GM12865 (cell line): ENCODE results near the gene NUP93.
"Not testable (repeated sequence)": the region's sequence is repeated elsewhere in the genome, so short reads cannot be mapped to it uniquely, and the experiment has no call there.

ENCODE experiments used
- DNase-seq: peaks from one replicate; pipeline ENCODE4 v3.0.0; 2010; ENCODE audit warnings: low read depth
- H3K4me3 ChIP-seq: 2 replicates; pipeline ENCODE4 v1.5.1; 2011; ENCODE audit warnings: mild to moderate bottlenecking, low read depth, low read length, control low read depth
- CTCF ChIP-seq: IDR thresholded peaks from 2 replicates; pipeline ENCODE4 v1.5.1; 2011; ENCODE audit warnings: low read length, control low read depth, low read depth, inconsistent platforms; ENCODE audit not compliant: insufficient read depth; ENCODE audit errors: missing control alignments

NUP93 gene

DNA sequence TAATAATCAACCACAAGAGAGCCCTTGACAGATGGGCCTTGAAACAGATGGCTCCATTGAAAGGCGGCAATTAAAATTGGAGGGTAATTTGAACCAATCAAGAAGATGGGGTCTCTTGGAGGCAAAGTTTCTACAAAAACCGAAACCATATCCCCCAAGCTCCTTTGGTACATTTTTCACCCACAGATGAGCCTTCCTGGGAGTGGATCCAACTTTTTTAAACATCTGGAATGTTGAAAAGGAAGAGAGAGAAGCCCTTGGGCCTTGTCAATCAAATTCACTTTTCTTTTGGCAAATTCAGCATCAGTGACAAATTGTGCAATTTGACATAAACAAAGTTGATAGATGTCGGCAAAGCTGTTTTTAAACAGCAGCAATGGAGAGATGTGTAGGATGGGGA lies 13.2 kb upstream of the NUP93 start:
- no peak for DNase-seq
- TF ChIP-seq CTCF: no peak
- H3K4me3 ChIP-seq: no peak overlapping the region

DNA sequence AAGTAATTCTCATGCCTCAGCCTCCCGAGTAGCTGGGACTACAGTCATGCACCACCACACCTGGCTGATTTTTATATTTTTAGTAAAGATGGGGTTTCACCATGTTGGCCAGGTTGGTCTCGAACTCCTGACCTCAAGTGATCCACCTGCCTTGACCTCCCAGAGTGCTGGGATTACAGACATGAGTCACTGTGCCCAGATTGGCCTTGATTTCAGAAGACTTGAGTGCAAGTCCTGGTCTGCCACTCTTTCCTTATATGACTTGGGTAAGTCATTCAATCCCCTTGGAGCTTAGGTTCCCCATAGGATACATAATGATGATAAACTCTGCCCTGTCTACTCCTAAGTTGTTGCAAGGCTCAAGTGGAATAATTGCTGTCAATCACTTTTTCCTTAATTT lies 12.4 kb upstream of the NUP93 start:
- not testable (repeated sequence) for H3K4me3 ChIP-seq, DNase-seq

DNA sequence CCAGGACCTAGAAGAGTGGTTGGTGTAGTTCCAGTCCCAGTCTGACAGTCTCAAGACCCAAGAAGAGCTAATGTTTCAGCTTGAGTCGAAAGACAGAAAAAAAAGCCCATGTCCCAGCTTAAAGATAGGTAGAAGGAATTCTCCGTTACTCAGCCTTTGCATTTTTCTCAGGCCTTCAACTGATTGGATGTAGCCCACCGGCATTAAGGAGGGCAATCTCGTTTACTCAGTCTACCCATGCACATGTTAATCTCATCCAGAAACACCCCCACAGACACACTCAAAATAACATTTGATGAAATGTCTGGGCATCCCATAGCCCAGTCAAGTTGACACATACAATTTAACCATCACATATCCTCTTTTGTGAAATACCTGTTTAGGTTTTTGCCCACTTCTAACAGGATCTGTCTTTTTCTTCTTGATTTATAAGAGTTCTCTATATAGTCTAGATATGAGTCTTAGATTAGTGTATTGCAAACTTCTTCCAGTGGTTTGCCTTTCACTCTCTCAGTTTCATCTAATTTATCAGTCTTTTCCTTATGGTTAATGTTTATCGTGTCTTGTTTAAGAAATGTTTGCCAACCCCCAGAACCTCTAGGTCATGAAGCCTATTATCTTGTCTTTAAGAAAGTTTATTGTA lies 7.6 kb upstream of the NUP93 start:
- no peak for TF ChIP-seq CTCF
- DNase-seq: no peak
- no peak overlapping the region for H3K4me3 ChIP-seq

GRCh38 chr16:56724191-56724590 lies 5.7 kb upstream of the NUP93 start:
- no peak overlapping the region for H3K4me3 ChIP-seq
- TF ChIP-seq CTCF: no peak
- DNase-seq: no peak

- H3K4me3 ChIP-seq: no peak overlapping the region
- no peak for DNase-seq
Measured at GRCh38 chr16:56726283-56726682, 3.6 kb upstream of the NUP93 start.

GRCh38 chr16:56726926-56727325 lies 3.0 kb upstream of the NUP93 start:
- no peak for TF ChIP-seq CTCF
- DNase-seq: no peak
- no peak overlapping the region for H3K4me3 ChIP-seq

More at GRCh38 chr16:56726283-56726682, 3.6 kb upstream of the NUP93 start:
- TF ChIP-seq CTCF: no peak

DNA sequence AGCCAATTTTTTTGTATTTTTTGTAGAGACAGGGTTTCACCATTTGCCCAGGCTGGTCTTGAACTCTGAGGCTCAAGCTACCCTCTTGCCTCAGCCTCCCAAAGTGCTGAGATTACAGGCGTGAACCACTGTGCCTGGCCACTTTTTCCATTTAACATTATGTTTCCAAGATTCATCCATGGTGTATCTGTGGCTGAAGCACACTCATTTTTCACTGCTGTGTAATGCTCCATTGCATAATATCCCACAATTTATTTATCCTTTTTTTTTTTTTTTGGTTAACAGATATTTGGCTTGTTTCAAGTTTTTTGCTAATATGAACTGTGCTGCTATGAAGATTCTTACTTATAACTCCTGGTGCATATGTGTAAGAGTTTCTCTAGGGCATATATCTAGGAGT lies 1.9 kb upstream of the NUP93 start:
- H3K4me3 ChIP-seq: no peak overlapping the region
- no peak for TF ChIP-seq CTCF
- no peak for DNase-seq
